Esophagus squamous epithelium (tissue), 5 donors: ENCODE results near the gene TTYH1. TPM values are rescaled to one million over a fixed set of nuclear protein-coding genes. Genes with fewer than 3 reads are reported as not detected.
A peak's percentile ranks its signal among the peaks of the same experiment; 100 is the strongest.

Source experiments
- DNase-seq: peaks from one replicate; lab custom pipeline; 2025; lab: John Stamatoyannopoulos, UW
- H3K27ac ChIP-seq, 4 donors: fragments of 200-600 bp; sonication (generic); one replicate each; pipeline ENCODE4 v1.5.1; 2016 to 2019; ENCODE audit warnings: mild to moderate bottlenecking in 1 of 4
- H3K27me3 ChIP-seq, 4 donors: fragments of 200-600 bp; sonication (generic); 1 replicate in 3 of 4; 2 replicates in 1 of 4; pipeline versions ENCODE4 v1.5.1 to v1.6.0; 2017 to 2021; ENCODE audit warnings: antibody characterized with exemption in 1 of 4
- H3K36me3 ChIP-seq, 3 donors: fragments of 200-600 bp; sonication (generic); one replicate each; pipeline ENCODE4 v1.5.1; 2016 to 2019
- H3K4me1 ChIP-seq, 3 donors: fragments of 200-600 bp; sonication (generic); one replicate each; pipeline ENCODE4 v1.5.1; 2017 to 2019
- H3K4me3 ChIP-seq, 4 donors: fragments of 200-600 bp; sonication (generic); 1 replicate in 3 of 4; 2 replicates in 1 of 4; pipeline ENCODE4 v1.5.1; 2016 to 2019; ENCODE audit warnings: mild to moderate bottlenecking in 2 of 4, moderate library complexity in 1 of 4
- H3K9me3 ChIP-seq, 3 donors: fragments of 200-600 bp; sonication (generic); one replicate each; pipeline ENCODE4 v1.5.1; 2016 to 2019
- POLR2A ChIP-seq, 4 donors: fragments of 450-650 bp; IDR thresholded peaks; one replicate each; pipeline ENCODE4 v1.6.1; 2017; ENCODE audit warnings: antibody characterized with exemption in 4 of 4, mild to moderate bottlenecking in 4 of 4, moderate library complexity in 3 of 4
- WGBS, 2 donors: methylation state at CpG; one replicate each; pipeline ENCODE4 v1.1.5; 2018; 5-methylcytosine and 5-hydroxymethylcytosine counted together
- intact Hi-C: fragments of 100-400 bp; cut with DNase I; formaldehyde crosslinking; loops from one replicate; pipeline ENCODE4 v1.15.0; 2022
- total RNA-seq, 4 donors: library from RNA; depleted of rRNA; stranded (reverse); fragments of >200 nt; gene quantifications; one replicate each; pipeline ENCODE4 v1.1.0, GENCODE V29; 2016
- TF ChIP-seq, protein P1 (sequence below), 6 experiments: fragments of 450-650 bp in 4 of 6; fragments of 200-600 bp in 2 of 6; sonication (generic) in 2 of 6; IDR thresholded peaks; one replicate each; pipeline ENCODE4 v1.5.1; 2016 to 2019; ENCODE audit warnings: antibody characterized with exemption in 6 of 6, mild to moderate bottlenecking in 4 of 6, moderate library complexity in 4 of 6
- donor health status: DM: yes; HTN: yes; CAD: no.

Gene TTYH1
- total RNA-seq, 4 donors from 2014 or later: 0.44 to 4.4 (median 2.0) TPM; not detected in 1

DNA sequence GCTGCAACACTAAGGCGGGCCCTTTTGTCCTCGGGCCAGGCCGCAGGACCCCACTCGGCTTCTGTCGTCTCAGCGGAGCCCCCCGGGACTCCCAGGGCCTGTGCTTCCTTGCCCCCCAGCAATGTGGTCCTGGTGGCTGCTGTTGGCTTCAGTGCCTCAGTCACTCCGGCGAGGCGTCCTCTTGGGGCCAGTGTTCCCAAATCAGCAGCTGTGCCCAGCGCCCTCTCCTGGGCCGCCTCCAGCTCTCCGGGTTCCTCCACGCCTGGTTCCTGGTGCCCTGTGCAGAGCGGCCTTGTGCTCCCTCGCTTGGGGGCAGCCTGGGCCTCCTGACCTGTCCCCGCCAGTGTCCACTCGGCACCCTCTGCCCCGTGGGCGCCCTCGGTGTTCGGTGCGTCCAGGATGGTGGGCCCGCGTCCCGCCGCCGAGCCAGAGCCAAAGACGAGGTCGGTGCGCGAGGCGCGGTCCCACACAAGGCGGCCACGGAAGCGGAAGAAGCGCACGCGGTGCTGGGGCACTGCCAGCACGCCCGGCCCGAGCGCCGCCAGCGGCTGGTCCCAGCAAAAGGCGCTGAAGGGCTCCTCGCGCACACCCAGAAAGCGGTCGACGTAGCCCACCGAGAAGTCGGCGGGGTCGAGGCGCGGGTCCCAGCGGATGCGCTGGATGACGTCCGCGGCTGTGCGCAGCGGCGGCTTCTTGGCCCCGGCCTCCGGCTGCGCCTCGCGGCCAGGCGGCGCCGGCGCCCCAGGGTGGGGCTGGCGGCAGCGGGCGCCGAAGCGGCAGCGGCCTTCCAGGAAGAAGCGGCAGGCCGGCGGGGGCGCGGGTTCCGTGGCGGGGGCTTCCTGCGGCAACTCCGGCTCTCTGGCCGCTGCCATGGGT, 47.6 kb downstream of the TTYH1 start:
- Histone ChIP-seq H3K4me1 (peaks cover 14 to 65% (median 27%) of the 10 kb centered on the region in 3 donors), H3K27me3 (no peaks in the 10 kb centered on the region), H3K4me3 (peak overlapping the region; percentile 61 to 84 (median 73)), H3K36me3 (peaks cover 22 to 45% (median 31%) of the 10 kb centered on the region in 3 donors), H3K27ac (peak overlapping the region; percentile 95 to 100 (median 100)), H3K9me3 (no peaks in the 10 kb centered on the region)
- DNase-seq: no peak
- TF ChIP-seq, protein P1, sequence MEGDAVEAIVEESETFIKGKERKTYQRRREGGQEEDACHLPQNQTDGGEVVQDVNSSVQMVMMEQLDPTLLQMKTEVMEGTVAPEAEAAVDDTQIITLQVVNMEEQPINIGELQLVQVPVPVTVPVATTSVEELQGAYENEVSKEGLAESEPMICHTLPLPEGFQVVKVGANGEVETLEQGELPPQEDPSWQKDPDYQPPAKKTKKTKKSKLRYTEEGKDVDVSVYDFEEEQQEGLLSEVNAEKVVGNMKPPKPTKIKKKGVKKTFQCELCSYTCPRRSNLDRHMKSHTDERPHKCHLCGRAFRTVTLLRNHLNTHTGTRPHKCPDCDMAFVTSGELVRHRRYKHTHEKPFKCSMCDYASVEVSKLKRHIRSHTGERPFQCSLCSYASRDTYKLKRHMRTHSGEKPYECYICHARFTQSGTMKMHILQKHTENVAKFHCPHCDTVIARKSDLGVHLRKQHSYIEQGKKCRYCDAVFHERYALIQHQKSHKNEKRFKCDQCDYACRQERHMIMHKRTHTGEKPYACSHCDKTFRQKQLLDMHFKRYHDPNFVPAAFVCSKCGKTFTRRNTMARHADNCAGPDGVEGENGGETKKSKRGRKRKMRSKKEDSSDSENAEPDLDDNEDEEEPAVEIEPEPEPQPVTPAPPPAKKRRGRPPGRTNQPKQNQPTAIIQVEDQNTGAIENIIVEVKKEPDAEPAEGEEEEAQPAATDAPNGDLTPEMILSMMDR (IDR thresholded peaks at IDR 0.05): peak in 3 of 6 experiments; percentile 7 to 38 (median 21)
- TF ChIP-seq POLR2A (IDR thresholded peaks at IDR 0.05): no peak
- 13 to 53% methylated on average over 3 to 4 of the region's 91 CpGs for WGBS, 2 donors
- intact Hi-C loops: no loop called here

DNA sequence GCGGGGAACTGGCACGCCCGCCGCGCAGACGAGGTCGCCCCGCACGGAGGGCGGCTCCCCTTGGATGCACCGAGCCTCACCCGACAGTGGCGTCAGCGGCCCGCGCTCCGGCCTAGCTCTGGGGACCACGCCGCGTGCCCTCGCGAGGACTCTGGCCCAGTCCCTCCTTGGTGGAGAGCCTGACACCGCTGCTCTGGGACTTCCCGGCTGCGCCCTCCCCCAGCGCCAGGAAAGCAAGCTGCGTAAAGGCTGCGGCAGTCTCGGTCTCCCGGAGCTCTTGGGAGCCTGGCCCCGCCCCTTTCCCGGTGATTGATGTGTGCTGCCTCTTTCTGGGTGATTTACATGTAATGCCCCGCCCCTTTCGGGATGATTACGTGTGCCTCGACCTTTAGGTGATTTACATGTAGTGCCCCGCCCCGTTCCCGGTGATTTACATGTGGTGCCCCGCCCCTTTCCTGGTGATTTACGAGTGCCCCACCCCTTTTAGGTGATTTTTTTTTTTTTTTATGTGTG, 48.3 kb downstream of the TTYH1 start, which contains the start of gene LENG9:
Gene LENG9 (minus strand): TSS at position 248 of the 513 bp plus-strand sequence. CDS start 252 bp downstream, outside the sequence.
- WGBS, 2 donors: 0 to 2% methylated on average over 11 to 19 of the region's 41 CpGs
- Histone ChIP-seq H3K4me1 (peaks cover 14 to 67% (median 27%) of the 10 kb centered on the region in 3 donors), H3K36me3 (peaks cover 15 to 38% (median 24%) of the 10 kb centered on the region in 3 donors), H3K9me3 (no peaks in the 10 kb centered on the region), H3K27ac (peak within 1 kb of the TSS; percentile 95 to 100 (median 100)), H3K27me3 (no peaks in the 10 kb centered on the region), H3K4me3 (peak within 1 kb of the TSS; percentile 61 to 84 (median 73))
- peak; percentile 100 for DNase-seq
- TF ChIP-seq, protein P1 (IDR thresholded peaks at IDR 0.05): no peak
- TF ChIP-seq POLR2A (IDR thresholded peaks at IDR 0.05): peak in 3 of 4 donors; percentile 86 to 93 (median 92)
- intact Hi-C loops: no loop called here

DNA sequence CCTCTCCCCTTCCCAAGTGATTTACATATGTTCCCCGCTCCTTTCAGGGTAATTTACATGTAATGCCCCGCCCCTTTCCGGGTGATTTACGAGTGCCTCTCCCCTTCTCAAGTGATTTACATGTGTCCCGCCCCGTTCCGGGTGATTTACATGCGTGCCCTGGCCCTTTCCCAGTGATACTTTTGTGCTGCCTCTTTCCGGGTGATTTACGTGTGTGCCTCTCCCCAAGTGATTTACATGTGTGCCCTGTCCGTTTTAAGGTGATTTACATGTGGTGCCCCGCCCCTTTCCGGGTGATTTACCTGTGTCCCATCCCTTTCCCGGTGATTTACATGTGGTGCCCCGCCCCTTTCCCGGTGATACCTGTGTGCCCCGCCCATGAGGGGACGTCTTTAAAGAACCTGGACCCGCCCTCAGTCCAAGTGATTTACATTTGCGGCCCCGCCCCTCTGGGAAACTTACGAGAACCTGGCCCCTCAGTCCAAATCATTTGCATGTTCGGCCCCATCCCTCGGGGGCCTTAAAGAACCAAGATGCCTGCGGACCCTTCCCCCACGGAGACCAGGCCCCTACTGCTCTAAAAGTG, 48.9 kb downstream of the TTYH1 start:
- peaks cover 16 to 70% (median 27%) of the 10 kb centered on the region in 3 donors for H3K4me1 ChIP-seq
- H3K4me3 ChIP-seq: peak overlapping the region; percentile 56 to 84 (median 68)
- intact Hi-C loops: no loop called here
- TF ChIP-seq, protein P1 (IDR thresholded peaks at IDR 0.05): no peak
- TF ChIP-seq POLR2A (IDR thresholded peaks at IDR 0.05): no peak
- peak overlapping the region; percentile 95 to 100 (median 100) for H3K27ac ChIP-seq
- H3K27me3 ChIP-seq: peaks cover 0 to under 1% (median 0%) of the 10 kb centered on the region in 4 donors
- peaks cover 11 to 32% (median 19%) of the 10 kb centered on the region in 3 donors for H3K36me3 ChIP-seq
- H3K9me3 ChIP-seq: no peaks in the 10 kb centered on the region
- DNase-seq: peak; percentile 100
- WGBS, 2 donors: 0 to 1% methylated on average over 18 to 22 of the region's 26 CpGs

DNA sequence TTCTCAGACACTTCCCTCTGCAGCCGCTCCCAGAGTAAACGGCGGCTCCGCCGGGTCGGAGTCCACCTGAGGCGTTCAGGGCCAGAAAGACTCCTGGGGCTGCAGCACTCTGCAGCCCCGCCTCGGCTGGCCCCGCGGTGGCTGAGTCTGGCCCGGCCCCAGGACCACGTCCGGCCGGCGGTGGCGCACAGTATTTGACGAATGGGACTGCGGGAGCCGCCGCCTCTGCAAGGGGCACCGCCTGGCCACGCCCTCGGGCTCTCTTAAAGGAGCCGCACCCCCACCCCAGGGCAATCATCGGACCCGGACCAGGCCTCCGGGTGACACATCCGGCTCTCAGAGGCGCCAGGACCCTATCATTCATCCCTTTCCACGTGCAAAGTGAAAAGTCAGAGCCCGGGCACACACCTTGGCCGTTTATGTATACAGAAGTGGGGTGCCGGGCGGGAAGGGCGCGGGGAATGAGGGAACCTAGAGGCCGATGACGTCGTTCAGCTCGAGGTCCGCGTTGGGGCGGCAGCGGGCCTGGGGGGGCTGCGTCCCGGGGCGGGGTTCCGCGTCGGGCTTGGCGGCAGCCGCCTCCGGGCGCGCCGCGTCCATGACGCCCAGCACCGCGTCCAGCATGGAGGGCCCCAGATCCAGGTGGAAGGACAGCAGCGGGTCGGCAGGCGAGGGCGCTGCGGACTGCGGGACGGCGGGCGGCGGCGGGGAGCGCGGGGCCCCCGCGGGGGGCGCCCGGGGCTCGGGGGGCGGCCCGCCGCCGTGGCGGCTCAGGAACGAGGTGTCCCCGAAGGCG, 49.6 kb downstream of the TTYH1 start:
- intact Hi-C loops: no loop called here
- H3K27ac ChIP-seq: peak overlapping the region; percentile 95 to 100 (median 100)
- peak overlapping the region; percentile 56 to 84 (median 68) for H3K4me3 ChIP-seq
- H3K36me3 ChIP-seq: peaks cover 11 to 25% (median 14%) of the 10 kb centered on the region in 3 donors
- peaks cover 23 to 70% (median 28%) of the 10 kb centered on the region in 3 donors for H3K4me1 ChIP-seq
- TF ChIP-seq, protein P1 (IDR thresholded peaks at IDR 0.05): peak in 3 of 6 experiments; percentile 18 to 22 (median 20)
- TF ChIP-seq POLR2A (IDR thresholded peaks at IDR 0.05): peak in 2 of 4 donors; percentile 11 to 64
- DNase-seq: peak; percentile 77
- no peaks in the 10 kb centered on the region for H3K9me3 ChIP-seq
- 0% methylated on average over 7 of the region's 87 CpGs; no CpG with 5 or more reads in 1 of the 2 donors for WGBS, 2 donors
- H3K27me3 ChIP-seq: peaks cover 0 to 8% (median 0%) of the 10 kb centered on the region in 4 donors
